IPS-20b (cell line): Measurements from ENCODE around the gene NDUFB10.
"Not testable (repeated sequence)": the region's sequence is repeated elsewhere in the genome, so short reads cannot be mapped to it uniquely, and the experiment has no call there.

Experiments
- H3K27ac ChIP-seq: one replicate; pipeline ENCODE4 v1.5.1; 2013; ENCODE audit warnings: low read length
- H3K27me3 ChIP-seq: 2 replicates; pipeline ENCODE4 v1.6.1; 2013; ENCODE audit warnings: mild to moderate bottlenecking, low read length, inconsistent platforms; ENCODE audit not compliant: insufficient read depth
- H3K36me3 ChIP-seq: 2 replicates; pipeline ENCODE4 v1.6.1; 2013; ENCODE audit warnings: low read depth, mild to moderate bottlenecking, inconsistent platforms, low read length, moderate library complexity; ENCODE audit not compliant: insufficient read depth
- H3K4me1 ChIP-seq: 2 replicates; pipeline ENCODE4 v1.6.1; 2013; ENCODE audit warnings: mild to moderate bottlenecking, control low read depth, inconsistent platforms, low read length, moderate library complexity; ENCODE audit not compliant: insufficient read depth
- H3K4me3 ChIP-seq: 2 replicates; pipeline ENCODE4 v1.5.1; 2013; ENCODE audit warnings: mild to moderate bottlenecking, low read length, inconsistent platforms
- H3K9ac ChIP-seq: 2 replicates; pipeline ENCODE4 v1.6.1; 2013; ENCODE audit warnings: low read depth, mild to moderate bottlenecking, inconsistent platforms, low read length, moderate library complexity
- H3K9me3 ChIP-seq: 2 replicates; pipeline ENCODE4 v1.6.1; 2013; ENCODE audit warnings: mild to moderate bottlenecking, low read depth, low read length, inconsistent platforms; ENCODE audit not compliant: insufficient read depth

Gene NDUFB10

GRCh38 chr16:1957434-1958142, 1.8 kb upstream of the NDUFB10 start:
- not testable (repeated sequence) for H3K9me3 ChIP-seq, H3K4me1 ChIP-seq, H3K9ac ChIP-seq, H3K4me3 ChIP-seq, H3K27ac ChIP-seq, H3K27me3 ChIP-seq
- peaks cover 16% of the 10 kb centered on the region for H3K36me3 ChIP-seq

- H3K4me1 ChIP-seq, H3K9me3 ChIP-seq, H3K9ac ChIP-seq, H3K4me3 ChIP-seq, H3K27ac ChIP-seq, H3K27me3 ChIP-seq: not testable (repeated sequence)
- peaks cover 22% of the 10 kb centered on the region for H3K36me3 ChIP-seq
Observed at GRCh38 chr16:1958143-1958491, 1.2 kb upstream of the NDUFB10 start.

GRCh38 chr16:1958715-1959268, 546 bp upstream of the NDUFB10 start:
- Histone ChIP-seq H3K9me3 (no peaks in the 10 kb centered on the region), H3K4me3 (peak overlapping the region; percentile 87; the same call in 1 of the 2 replicates), H3K36me3 (peaks cover 28% of the 10 kb centered on the region), H3K27me3 (peaks cover 5% of the 10 kb centered on the region; the same call in 1 of the 2 replicates), H3K9ac (no peak overlapping the region), H3K27ac (no peak overlapping the region), H3K4me1 (peaks cover 8% of the 10 kb centered on the region; the same call in 1 of the 2 replicates)

- Histone ChIP-seq H3K27me3 (peaks cover 5% of the 10 kb centered on the region; the same call in 1 of the 2 replicates), H3K27ac (no peak overlapping the region), H3K9ac (peak overlapping the region; percentile 96; the same call in 1 of the 2 replicates), H3K9me3 (no peaks in the 10 kb centered on the region), H3K4me1 (peaks cover 8% of the 10 kb centered on the region; the same call in 1 of the 2 replicates), H3K36me3 (peaks cover 33% of the 10 kb centered on the region), H3K4me3 (peak overlapping the region; percentile 87)
Observed at GRCh38 chr16:1960665-1961630, 1.6 kb downstream of the NDUFB10 start.

- no peaks in the 10 kb centered on the region for H3K9me3 ChIP-seq
- peak overlapping the region; percentile 10; the same call in 1 of the 2 replicates for H3K4me3 ChIP-seq
- H3K27me3 ChIP-seq: peaks cover 5% of the 10 kb centered on the region; the same call in 1 of the 2 replicates
- peaks cover 33% of the 10 kb centered on the region for H3K36me3 ChIP-seq
- H3K4me1 ChIP-seq: peaks cover 8% of the 10 kb centered on the region; the same call in 1 of the 2 replicates
- no peak overlapping the region for H3K27ac ChIP-seq
- peak overlapping the region; percentile 99; the same call in 1 of the 2 replicates for H3K9ac ChIP-seq
Observed at GRCh38 chr16:1961651-1962067, 2.3 kb downstream of the NDUFB10 start.

GRCh38 chr16:1962161-1963153, 3.1 kb downstream of the NDUFB10 start:
- Histone ChIP-seq H3K9ac (peak overlapping the region; percentile 99), H3K36me3 (peaks cover 33% of the 10 kb centered on the region), H3K4me3 (peak overlapping the region; percentile 92)
- H3K4me1 ChIP-seq, H3K27ac ChIP-seq, H3K9me3 ChIP-seq, H3K27me3 ChIP-seq: not testable (repeated sequence)

- peaks cover 7% of the 10 kb centered on the region; the same call in 1 of the 2 replicates for H3K4me1 ChIP-seq
- peak overlapping the region; percentile 99 for H3K9ac ChIP-seq
- H3K9me3 ChIP-seq: no peaks in the 10 kb centered on the region
- H3K4me3 ChIP-seq: peak overlapping the region; percentile 92
- H3K27ac ChIP-seq: peak overlapping the region; percentile 66
- peaks cover 1% of the 10 kb centered on the region; the same call in 1 of the 2 replicates for H3K27me3 ChIP-seq
- H3K36me3 ChIP-seq: peaks cover 33% of the 10 kb centered on the region
Observed at GRCh38 chr16:1963806-1964505, 4.6 kb downstream of the NDUFB10 start.

- H3K27me3 ChIP-seq: no peaks in the 10 kb centered on the region
- peaks cover 5% of the 10 kb centered on the region; the same call in 1 of the 2 replicates for H3K4me1 ChIP-seq
- no peaks in the 10 kb centered on the region for H3K9me3 ChIP-seq
- H3K27ac ChIP-seq: peak within 1 kb of the TSS; percentile 81
- peak within 1 kb of the TSS; percentile 92 for H3K4me3 ChIP-seq
- H3K36me3 ChIP-seq: peaks cover 33% of the 10 kb centered on the region
- H3K9ac ChIP-seq: peak within 1 kb of the TSS; percentile 99
Observed at GRCh38 chr16:1964506-1965395, 5.4 kb downstream of the NDUFB10 start, which contains the start of gene RPS2. Gene RPS2, minus strand, starts transcription at chr16:1964826. Its CDS starts 201 bp downstream, at chr16:1964625.

- Histone ChIP-seq H3K27ac (peak overlapping the region; percentile 81), H3K27me3 (no peaks in the 10 kb centered on the region), H3K36me3 (peaks cover 33% of the 10 kb centered on the region), H3K9me3 (no peaks in the 10 kb centered on the region), H3K4me3 (peak overlapping the region; percentile 92), H3K4me1 (peaks cover 5% of the 10 kb centered on the region; the same call in 1 of the 2 replicates), H3K9ac (peak overlapping the region; percentile 99)
Observed at GRCh38 chr16:1965396-1966001, 6.2 kb downstream of the NDUFB10 start.
